Stomach (tissue), 9 donors: Measurements from ENCODE around the gene PELI2. TPM values are rescaled to one million over a fixed set of nuclear protein-coding genes. Genes with fewer than 3 reads are reported as not detected.

Source experiments
- DNase-seq, 2 donors: peaks; one replicate each; pipeline versions ENCODE4 v3.0.0 to v3.0.0-alpha.2; 2013 to 2019
- H3K27ac ChIP-seq, 5 donors: fragments of 200-600 bp in 4 of 5; sonication (generic) in 4 of 5; one replicate each; pipeline ENCODE4 v1.5.1; 2013 to 2019; ENCODE audit warnings: mild to moderate bottlenecking in 1 of 5, moderate library complexity in 1 of 5
- H3K27me3 ChIP-seq, 3 donors: fragments of 200-600 bp; sonication (generic); one replicate each; pipeline ENCODE4 v1.5.1; 2017 to 2019; ENCODE audit warnings: mixed run types in 1 of 3
- H3K36me3 ChIP-seq, 4 donors: fragments of 200-600 bp; sonication (generic); 1 replicate in 3 of 4; 2 replicates in 1 of 4; pipeline ENCODE4 v1.5.1; 2016 to 2019
- H3K4me1 ChIP-seq, 4 donors: fragments of 200-600 bp; sonication (generic); one replicate each; pipeline ENCODE4 v1.5.1; 2016 to 2019
- H3K4me3 ChIP-seq, 4 donors: fragments of 200-600 bp; sonication (generic) in 3 of 4; one replicate each; pipeline ENCODE4 v1.5.1; 2016 to 2019; ENCODE audit warnings: mild to moderate bottlenecking in 1 of 4
- H3K9me3 ChIP-seq, 4 donors: fragments of 200-600 bp; sonication (generic); one replicate each; pipeline ENCODE4 v1.5.1; 2016 to 2019
- EP300 ChIP-seq: sonication (generic); formaldehyde crosslinking; IDR thresholded peaks from one replicate; pipeline ENCODE4 v1.6.1; 2017; ENCODE audit warnings: antibody characterized with exemption
- POLR2A ChIP-seq, 4 donors: fragments of 450-650 bp; IDR thresholded peaks; one replicate each; pipeline ENCODE4 v1.6.1; 2016; ENCODE audit warnings: antibody characterized with exemption in 4 of 4, control low read depth in 2 of 4, mild to moderate bottlenecking in 1 of 4, moderate library complexity in 1 of 4
- POLR2AphosphoS5 ChIP-seq, 3 donors: sonication (generic); formaldehyde crosslinking; IDR thresholded peaks; one replicate each; pipeline ENCODE4 v1.6.1; 2016; ENCODE audit warnings: antibody characterized with exemption in 3 of 3
- WGBS, 5 donors: extraction: QIAGEN DNeasy Blood & Tissue Kit in 3 of 5; methylation state at CpG; one replicate each; pipeline versions ENCODE4 v1.1.5 to v1.1.7; 2013 to 2018; 5-methylcytosine and 5-hydroxymethylcytosine counted together
- intact Hi-C: fragments of 100-400 bp; cut with DNase I; formaldehyde crosslinking; loops from one replicate; pipeline ENCODE4 v1.15.1; 2023; ENCODE audit warnings: low total_unique reads
- polyA plus RNA-seq, 3 donors: library from polyadenylated mRNA; stranded (reverse); fragments of 200-250 nt; gene quantifications; one replicate each; pipeline ENCODE4 v1.2.3, GENCODE V29; 2013
- total RNA-seq, 5 donors: library from RNA; depleted of rRNA; stranded (reverse); fragments of >200 nt; gene quantifications; one replicate each; pipeline versions ENCODE4 v1.1.0 to v1.2.3, GENCODE V29; 2014 to 2016
- TF ChIP-seq, protein P1 (sequence below), 7 experiments: fragments of 450-650 bp in 4 of 7; fragments of 200-600 bp in 3 of 7; sonication (generic) in 3 of 7; IDR thresholded peaks; one replicate each; pipeline ENCODE4 v1.5.1; 2016 to 2019; ENCODE audit warnings: antibody characterized with exemption in 7 of 7, control low read depth in 2 of 7, mild to moderate bottlenecking in 1 of 7
- donor health status: healthy with polysubstance abuse.
- donor health status: Bipolar disorder and iron deficiency.
- donor health status: healthy.

PELI2 gene
- total and polyA plus RNA-seq, 8 donors: 3.0 to 48.3 (median 10.6) TPM

DNA sequence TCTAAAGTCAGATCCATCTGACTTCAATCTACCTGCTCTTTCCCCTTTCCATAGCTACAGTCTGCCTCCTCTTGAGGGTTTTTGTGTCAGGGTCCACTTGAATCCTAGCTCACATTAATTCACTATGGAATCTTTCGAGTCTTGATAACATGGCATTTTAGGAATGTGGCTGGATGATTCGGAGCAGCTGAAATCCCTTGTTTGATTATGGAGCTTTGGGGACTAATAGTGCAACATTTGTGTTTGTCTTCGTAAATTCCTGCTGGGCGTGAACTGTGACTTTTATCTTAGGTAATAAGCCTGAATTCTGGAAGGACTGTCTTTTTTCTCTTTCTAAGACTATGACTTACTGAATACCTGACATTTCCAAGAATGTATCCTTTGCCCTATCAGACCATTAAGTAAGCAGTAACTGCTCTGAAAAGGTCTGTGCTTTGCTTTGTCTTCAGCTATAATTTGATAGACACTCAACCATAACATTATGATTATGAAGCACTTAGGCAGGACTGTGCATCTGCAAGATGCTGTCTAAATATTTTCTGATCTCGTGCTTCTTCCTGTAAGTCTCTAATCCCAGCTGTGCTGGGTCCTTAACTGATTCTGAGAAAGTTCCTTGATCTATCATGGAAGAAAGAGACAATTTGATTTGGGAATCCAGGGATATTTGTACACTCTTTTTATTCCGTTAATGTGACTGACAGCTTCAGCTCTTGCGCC, 19.0 kb upstream of the PELI2 start:
- TF ChIP-seq, protein P1, sequence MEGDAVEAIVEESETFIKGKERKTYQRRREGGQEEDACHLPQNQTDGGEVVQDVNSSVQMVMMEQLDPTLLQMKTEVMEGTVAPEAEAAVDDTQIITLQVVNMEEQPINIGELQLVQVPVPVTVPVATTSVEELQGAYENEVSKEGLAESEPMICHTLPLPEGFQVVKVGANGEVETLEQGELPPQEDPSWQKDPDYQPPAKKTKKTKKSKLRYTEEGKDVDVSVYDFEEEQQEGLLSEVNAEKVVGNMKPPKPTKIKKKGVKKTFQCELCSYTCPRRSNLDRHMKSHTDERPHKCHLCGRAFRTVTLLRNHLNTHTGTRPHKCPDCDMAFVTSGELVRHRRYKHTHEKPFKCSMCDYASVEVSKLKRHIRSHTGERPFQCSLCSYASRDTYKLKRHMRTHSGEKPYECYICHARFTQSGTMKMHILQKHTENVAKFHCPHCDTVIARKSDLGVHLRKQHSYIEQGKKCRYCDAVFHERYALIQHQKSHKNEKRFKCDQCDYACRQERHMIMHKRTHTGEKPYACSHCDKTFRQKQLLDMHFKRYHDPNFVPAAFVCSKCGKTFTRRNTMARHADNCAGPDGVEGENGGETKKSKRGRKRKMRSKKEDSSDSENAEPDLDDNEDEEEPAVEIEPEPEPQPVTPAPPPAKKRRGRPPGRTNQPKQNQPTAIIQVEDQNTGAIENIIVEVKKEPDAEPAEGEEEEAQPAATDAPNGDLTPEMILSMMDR (IDR thresholded peaks at IDR 0.05): no peak
- TF ChIP-seq POLR2A (IDR thresholded peaks at IDR 0.05) (no peak), POLR2AphosphoS5 (IDR thresholded peaks at IDR 0.05) (no peak), EP300 (no peak)
- 48 to 59% (median 54%) methylated on average over 7 of the region's 7 CpGs for WGBS, 5 donors

GRCh38 chr14:56100556-56100955, 17.7 kb upstream of the PELI2 start:
- no peak overlapping the region for H3K27ac ChIP-seq
- TF ChIP-seq, protein P1 (IDR thresholded peaks at IDR 0.05): no peak
- TF ChIP-seq POLR2AphosphoS5 (IDR thresholded peaks at IDR 0.05) (no peak), EP300 (no peak), POLR2A (IDR thresholded peaks at IDR 0.05) (no peak)
- H3K9me3 ChIP-seq: no peaks in the 10 kb centered on the region
- H3K36me3 ChIP-seq: no peaks in the 10 kb centered on the region
- 66 to 92% (median 78%) methylated on average over 3 of the region's 3 CpGs for WGBS, 5 donors
- no peak overlapping the region for H3K4me3 ChIP-seq
- intact Hi-C loops: no loop called here
- peaks cover 0 to 13% (median 4%) of the 10 kb centered on the region in 4 donors for H3K4me1 ChIP-seq
- H3K27me3 ChIP-seq: no peaks in the 10 kb centered on the region
- DNase-seq: no peak

More for the DNA sequence above, 19.0 kb upstream of the PELI2 start:
- H3K9me3 ChIP-seq: no peaks in the 10 kb centered on the region
- no peak overlapping the region for H3K27ac ChIP-seq
- no peak overlapping the region for H3K4me3 ChIP-seq
- H3K4me1 ChIP-seq: peaks cover 0 to 19% (median 4%) of the 10 kb centered on the region in 4 donors
- no peak for DNase-seq
- no peaks in the 10 kb centered on the region for H3K36me3 ChIP-seq
- intact Hi-C loops: no loop called here
- H3K27me3 ChIP-seq: no peaks in the 10 kb centered on the region

DNA sequence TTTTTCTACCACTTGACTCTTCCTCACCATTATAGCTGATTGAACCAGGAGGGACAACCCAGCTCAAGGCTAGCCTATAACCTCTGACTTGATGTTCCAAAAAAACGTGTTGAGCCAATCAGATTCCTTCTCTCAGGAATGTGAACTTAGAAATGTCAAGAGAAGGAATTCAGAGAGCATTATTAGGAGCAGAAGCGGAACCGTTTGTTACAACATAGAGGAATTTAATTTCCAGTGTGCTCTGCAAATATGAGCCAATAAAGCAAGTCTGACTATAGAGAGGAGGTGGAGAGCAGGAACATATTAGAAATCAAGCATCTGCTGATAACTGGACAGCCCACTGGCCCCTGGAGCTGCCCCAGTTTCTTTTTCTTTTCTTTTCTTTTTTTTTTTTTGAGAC, 15.3 kb upstream of the PELI2 start:
- intact Hi-C loops: no loop called here
- Histone ChIP-seq H3K27me3 (no peaks in the 10 kb centered on the region), H3K9me3 (no peaks in the 10 kb centered on the region), H3K4me1 (peaks cover 0 to 19% (median 4%) of the 10 kb centered on the region in 4 donors), H3K27ac (no peak overlapping the region), H3K4me3 (no peak overlapping the region), H3K36me3 (no peaks in the 10 kb centered on the region)
- TF ChIP-seq, protein P1 (IDR thresholded peaks at IDR 0.05): no peak
- TF ChIP-seq POLR2AphosphoS5 (IDR thresholded peaks at IDR 0.05) (no peak), POLR2A (IDR thresholded peaks at IDR 0.05) (no peak), EP300 (no peak)
- no peak for DNase-seq
- WGBS, 5 donors: 75 to 88% (median 78%) methylated on average over 3 of the region's 3 CpGs

- no peak overlapping the region for H3K4me3 ChIP-seq
- no peaks in the 10 kb centered on the region for H3K27me3 ChIP-seq
- intact Hi-C loops: no loop called here
- H3K27ac ChIP-seq: no peak overlapping the region
- no peak for TF ChIP-seq POLR2A (IDR thresholded peaks at IDR 0.05)
- TF ChIP-seq, protein P1 (IDR thresholded peaks at IDR 0.05): no peak
- TF ChIP-seq POLR2AphosphoS5 (IDR thresholded peaks at IDR 0.05): no peak
- no peak for TF ChIP-seq EP300
- no peaks in the 10 kb centered on the region for H3K9me3 ChIP-seq
- H3K4me1 ChIP-seq: peaks cover 0 to 7% (median 0%) of the 10 kb centered on the region in 4 donors
- WGBS, 5 donors: 25 to 53% (median 35%) methylated on average over 5 of the region's 5 CpGs
- no peaks in the 10 kb centered on the region for H3K36me3 ChIP-seq
- DNase-seq: peak in 1 of 2 donors; percentile 66
Observed at GRCh38 chr14:56107615-56108014, 10.6 kb upstream of the PELI2 start.
